ENCODE results near the gene SEPHS2. TPM values are rescaled to one million over a fixed set of nuclear protein-coding genes. Genes with fewer than 3 reads are reported as not detected.

The SEPHS2 gene
- total RNA-seq, 1 experiment from 2014 or later: 52.6 TPM

DNA sequence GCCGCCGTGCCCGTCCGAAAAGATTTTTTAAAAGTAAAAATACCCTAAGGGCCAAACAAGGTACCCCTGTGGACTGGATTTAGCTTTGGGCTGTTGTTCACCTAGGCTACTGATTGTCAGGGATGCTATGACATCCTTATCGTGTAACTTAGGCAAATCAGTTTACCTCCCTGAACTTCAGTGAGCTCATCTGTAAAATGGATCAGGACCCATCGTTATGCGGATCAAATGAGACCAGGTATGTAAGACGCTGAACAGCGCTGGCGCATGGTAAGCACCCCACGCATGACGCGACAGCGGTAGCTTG, 38.9 kb downstream of the SEPHS2 start:
- no peak overlapping the region for H2BK120ac ChIP-seq (ENCODE audit: low read depth, low read length, poor library complexity, severe bottlenecking)
- no peak overlapping the region for H3K4ac ChIP-seq (ENCODE audit: low read depth, low read length)

More for the DNA sequence above, 38.9 kb downstream of the SEPHS2 start:
- Histone ChIP-seq H3K27me3 (ENCODE audit: insufficient read depth, low read length) (no peaks in the 10 kb centered on the region), H4K20me1 (ENCODE audit: control insufficient read depth, insufficient read depth, insufficient read length) (no peaks in the 10 kb centered on the region), H3K18ac (ENCODE audit: insufficient read length, low read depth, low read length) (no peak overlapping the region), H3K23ac (ENCODE audit: insufficient read length, low read depth, low read length) (no peak overlapping the region), H3K9me3 (ENCODE audit: control insufficient read depth, low read depth, low read length) (no peaks in the 10 kb centered on the region), H2BK5ac (ENCODE audit: insufficient read length, low read length) (no peak overlapping the region), H3K79me1 (ENCODE audit: insufficient read depth, low read depth, low read length, poor library complexity, severe bottlenecking) (no peaks in the 10 kb centered on the region), H3K9ac (ENCODE audit: extremely low read depth, insufficient read length, low read length) (peak overlapping the region; percentile 32), H3K14ac (ENCODE audit: insufficient read depth, low read length) (no peak overlapping the region), H3K23me2 (ENCODE audit: insufficient read length, low read depth, low read length, poor library complexity, severe bottlenecking) (peaks cover 4% of the 10 kb centered on the region), H3K4me1 (ENCODE audit: insufficient read depth, low read length) (no peaks in the 10 kb centered on the region), H3K56ac (ENCODE audit: insufficient read length, low read depth, low read length) (no peak overlapping the region), H3K27ac (ENCODE audit: insufficient read length, low read depth, low read length) (no peak overlapping the region), H2BK20ac (ENCODE audit: low read depth, low read length, poor library complexity, severe bottlenecking) (no peak overlapping the region), H3K79me2 (ENCODE audit: insufficient read depth, low read length) (0 out of 2 replicates have a peak, but pooled peaks cover 1% of the 10 kb centered on the region), H4K8ac (replicated peaks; ENCODE audit: insufficient read length, low read depth, low read length) (no peak overlapping the region), H3K4me2 (ENCODE audit: insufficient read depth, insufficient read length, low read length) (peak overlapping the region; percentile 67), H4K91ac (ENCODE audit: insufficient read length, low read depth, low read length) (no peak overlapping the region), H3T11ph (ENCODE audit: low read length) (no peak overlapping the region), H2BK15ac (ENCODE audit: low read depth, low read length) (no peak overlapping the region), H2AFZ (ENCODE audit: low read length) (no peak overlapping the region), H4K5ac (ENCODE audit: insufficient read length, low read depth, low read length) (no peak overlapping the region), H2AK5ac (ENCODE audit: insufficient read length, low read length) (no peak overlapping the region), H2BK12ac (ENCODE audit: insufficient read length, low read depth, low read length) (no peak overlapping the region)
- no peak for DNase-seq
- H3K4me3 Mint-ChIP-seq: peak overlapping the region; percentile 80 to 87
- no CpG with 5 or more reads among the region's 14 CpGs for WGBS (ENCODE audit: extremely low coverage, insufficient read length, low lambda C conversion rate)
- H3K4me1 Mint-ChIP-seq: peaks cover 13 to 20% of the 10 kb centered on the region in 2 experiments
- peaks cover 9 to 15% (median 11%) of the 10 kb centered on the region in 3 experiments; a peak in 6 of 7 replicates for H3K36me3 Mint-ChIP-seq (ENCODE audit: insufficient read depth in 1 of 3, low read depth in 3 of 3)
- peak overlapping the region; percentile 85 to 96 (median 96); a peak in 6 of 7 replicates for H3K27ac Mint-ChIP-seq
- TF ChIP-seq, protein P1, sequence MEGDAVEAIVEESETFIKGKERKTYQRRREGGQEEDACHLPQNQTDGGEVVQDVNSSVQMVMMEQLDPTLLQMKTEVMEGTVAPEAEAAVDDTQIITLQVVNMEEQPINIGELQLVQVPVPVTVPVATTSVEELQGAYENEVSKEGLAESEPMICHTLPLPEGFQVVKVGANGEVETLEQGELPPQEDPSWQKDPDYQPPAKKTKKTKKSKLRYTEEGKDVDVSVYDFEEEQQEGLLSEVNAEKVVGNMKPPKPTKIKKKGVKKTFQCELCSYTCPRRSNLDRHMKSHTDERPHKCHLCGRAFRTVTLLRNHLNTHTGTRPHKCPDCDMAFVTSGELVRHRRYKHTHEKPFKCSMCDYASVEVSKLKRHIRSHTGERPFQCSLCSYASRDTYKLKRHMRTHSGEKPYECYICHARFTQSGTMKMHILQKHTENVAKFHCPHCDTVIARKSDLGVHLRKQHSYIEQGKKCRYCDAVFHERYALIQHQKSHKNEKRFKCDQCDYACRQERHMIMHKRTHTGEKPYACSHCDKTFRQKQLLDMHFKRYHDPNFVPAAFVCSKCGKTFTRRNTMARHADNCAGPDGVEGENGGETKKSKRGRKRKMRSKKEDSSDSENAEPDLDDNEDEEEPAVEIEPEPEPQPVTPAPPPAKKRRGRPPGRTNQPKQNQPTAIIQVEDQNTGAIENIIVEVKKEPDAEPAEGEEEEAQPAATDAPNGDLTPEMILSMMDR (conservative IDR thresholded peaks at IDR 0.05): no peak
- peaks cover 2% of the 10 kb centered on the region; the same call in 1 of the 2 replicates for H3K27me3 Mint-ChIP-seq (ENCODE audit: low read depth)
- H3K9me3 Mint-ChIP-seq: no peaks in the 10 kb centered on the region
